Adipocyte (in vitro differentiated cells): ENCODE measurements around the gene MALSU1.

ENCODE experiments used
- DNase-seq: peaks from one replicate; pipeline ENCODE4 v3.0.0-alpha.2; 2015; ENCODE audit warnings: low read depth
- H3K27me3 ChIP-seq: replicated peaks from 2 replicates; pipeline ENCODE4 v1.7.0; 2013; ENCODE audit warnings: mild to moderate bottlenecking, low read length, moderate library complexity; ENCODE audit not compliant: control insufficient read depth, insufficient read depth
- H3K36me3 ChIP-seq: 2 replicates; pipeline ENCODE4 v1.7.0; 2013; ENCODE audit warnings: low read length, mild to moderate bottlenecking, moderate library complexity; ENCODE audit not compliant: control insufficient read depth, insufficient read depth, severe bottlenecking
- H3K4me1 ChIP-seq: 2 replicates; pipeline ENCODE4 v1.7.0; 2013; ENCODE audit warnings: mild to moderate bottlenecking, low read length, moderate library complexity; ENCODE audit not compliant: control insufficient read depth, insufficient read depth
- H3K4me3 ChIP-seq: 2 replicates; pipeline ENCODE4 v1.7.0; 2013; ENCODE audit warnings: mild to moderate bottlenecking, low read length, moderate library complexity
- H3K9ac ChIP-seq: 2 replicates; pipeline ENCODE4 v1.7.0; 2013; ENCODE audit warnings: mild to moderate bottlenecking, low read length, moderate library complexity
- H3K9me3 ChIP-seq: 2 replicates; pipeline ENCODE4 v1.7.0; 2013; ENCODE audit warnings: mild to moderate bottlenecking, low read length, moderate library complexity; ENCODE audit not compliant: control insufficient read depth

Gene MALSU1

GRCh38 chr7:23337374-23337773 is 38.2 kb downstream of the MALSU1 start:
- Histone ChIP-seq H3K36me3 (peaks cover 5% of the 10 kb centered on the region), H3K9me3 (peaks cover 8% of the 10 kb centered on the region), H3K27me3 (no peaks in the 10 kb centered on the region), H3K4me3 (no peak overlapping the region), H3K9ac (no peak overlapping the region), H3K4me1 (peaks cover 34% of the 10 kb centered on the region)
- no peak for DNase-seq

- Histone ChIP-seq H3K4me3 (no peak overlapping the region), H3K36me3 (peaks cover 5% of the 10 kb centered on the region), H3K9ac (no peak overlapping the region), H3K9me3 (peaks cover 8% of the 10 kb centered on the region), H3K27me3 (no peaks in the 10 kb centered on the region), H3K4me1 (peaks cover 23% of the 10 kb centered on the region)
- no peak for DNase-seq
These were observed 39.3 kb downstream of the MALSU1 start for GRCh38 chr7:23338439-23338838.

GRCh38 chr7:23338863-23339262 is 39.7 kb downstream of the MALSU1 start:
- Histone ChIP-seq H3K27me3 (no peaks in the 10 kb centered on the region), H3K9me3 (peaks cover 8% of the 10 kb centered on the region), H3K9ac (no peak overlapping the region), H3K36me3 (peaks cover 5% of the 10 kb centered on the region), H3K4me3 (no peak overlapping the region), H3K4me1 (peaks cover 19% of the 10 kb centered on the region)
- DNase-seq: peak; percentile 17

GRCh38 chr7:23341846-23342598 is 42.9 kb downstream of the MALSU1 start:
- Histone ChIP-seq H3K27me3 (no peaks in the 10 kb centered on the region), H3K4me1 (peaks cover under 1% of the 10 kb centered on the region), H3K9me3 (peaks cover 8% of the 10 kb centered on the region), H3K36me3 (peaks cover 5% of the 10 kb centered on the region), H3K9ac (no peak overlapping the region), H3K4me3 (no peak overlapping the region)
- DNase-seq: peak; percentile 56

GRCh38 chr7:23343102-23343501 is 44.0 kb downstream of the MALSU1 start:
- H3K27me3 ChIP-seq: no peaks in the 10 kb centered on the region
- no peak for DNase-seq
- no peaks in the 10 kb centered on the region for H3K36me3 ChIP-seq
- no peaks in the 10 kb centered on the region for H3K9me3 ChIP-seq
- H3K9ac ChIP-seq: no peak overlapping the region
- H3K4me1 ChIP-seq: peaks cover 12% of the 10 kb centered on the region
- no peak overlapping the region for H3K4me3 ChIP-seq

GRCh38 chr7:23343806-23344475 is 44.8 kb downstream of the MALSU1 start:
- Histone ChIP-seq H3K9me3 (no peaks in the 10 kb centered on the region), H3K4me3 (no peak overlapping the region), H3K36me3 (no peaks in the 10 kb centered on the region)

GRCh38 chr7:23345601-23346000 is 46.5 kb downstream of the MALSU1 start:
- peaks cover 28% of the 10 kb centered on the region for H3K4me1 ChIP-seq
- no peaks in the 10 kb centered on the region for H3K36me3 ChIP-seq
- no peaks in the 10 kb centered on the region for H3K27me3 ChIP-seq
- no peak overlapping the region for H3K4me3 ChIP-seq
- no peak for DNase-seq
- H3K9me3 ChIP-seq: no peaks in the 10 kb centered on the region
- H3K9ac ChIP-seq: no peak overlapping the region

More at GRCh38 chr7:23343806-23344475, 44.8 kb downstream of the MALSU1 start:
- no peak overlapping the region for H3K9ac ChIP-seq
- H3K27me3 ChIP-seq: no peaks in the 10 kb centered on the region
- peaks cover 16% of the 10 kb centered on the region for H3K4me1 ChIP-seq
- peak; percentile 38 for DNase-seq

- Histone ChIP-seq H3K4me1 (peaks cover 28% of the 10 kb centered on the region), H3K4me3 (no peak overlapping the region), H3K27me3 (no peaks in the 10 kb centered on the region), H3K9me3 (no peaks in the 10 kb centered on the region), H3K9ac (no peak overlapping the region), H3K36me3 (no peaks in the 10 kb centered on the region)
- no peak for DNase-seq
These were observed 47.2 kb downstream of the MALSU1 start for GRCh38 chr7:23346316-23346715.

GRCh38 chr7:23347033-23347681 is 48.0 kb downstream of the MALSU1 start:
- Histone ChIP-seq H3K4me3 (peak overlapping the region; percentile 47), H3K9me3 (no peaks in the 10 kb centered on the region), H3K27me3 (no peaks in the 10 kb centered on the region), H3K4me1 (peaks cover 28% of the 10 kb centered on the region), H3K36me3 (no peaks in the 10 kb centered on the region), H3K9ac (no peak overlapping the region)
- peak; percentile 16 for DNase-seq

GRCh38 chr7:23347682-23348180 is 48.6 kb downstream of the MALSU1 start:
- DNase-seq: peak; percentile 89
- Histone ChIP-seq H3K9ac (no peak overlapping the region), H3K9me3 (no peaks in the 10 kb centered on the region), H3K4me3 (peak overlapping the region; percentile 47), H3K36me3 (no peaks in the 10 kb centered on the region), H3K4me1 (peaks cover 29% of the 10 kb centered on the region), H3K27me3 (no peaks in the 10 kb centered on the region)

GRCh38 chr7:23349484-23350157 is 50.5 kb downstream of the MALSU1 start:
- H3K4me1 ChIP-seq: peaks cover 40% of the 10 kb centered on the region
- H3K27me3 ChIP-seq: no peaks in the 10 kb centered on the region
- H3K36me3 ChIP-seq: no peaks in the 10 kb centered on the region
- no peak overlapping the region for H3K4me3 ChIP-seq
- no peaks in the 10 kb centered on the region for H3K9me3 ChIP-seq
- peak; percentile 67 for DNase-seq
- no peak overlapping the region for H3K9ac ChIP-seq
